B cell (primary cell): ENCODE data around the gene GPX3.

Experiments used
- EZH2 ChIP-seq: IDR thresholded peaks from 2 replicates; pipeline ENCODE4 v1.6.1; 2012; ENCODE audit warnings: borderline replicate concordance, low read depth, mild to moderate bottlenecking, moderate library complexity, low read length; ENCODE audit not compliant: insufficient read depth, poor library complexity, severe bottlenecking
- TF ChIP-seq, protein P1 (sequence below): fragments of 200-600 bp; IDR thresholded peaks from one replicate; pipeline ENCODE4 v1.8.0; 2022; ENCODE audit warnings: antibody characterized with exemption, mild to moderate bottlenecking

DNA sequence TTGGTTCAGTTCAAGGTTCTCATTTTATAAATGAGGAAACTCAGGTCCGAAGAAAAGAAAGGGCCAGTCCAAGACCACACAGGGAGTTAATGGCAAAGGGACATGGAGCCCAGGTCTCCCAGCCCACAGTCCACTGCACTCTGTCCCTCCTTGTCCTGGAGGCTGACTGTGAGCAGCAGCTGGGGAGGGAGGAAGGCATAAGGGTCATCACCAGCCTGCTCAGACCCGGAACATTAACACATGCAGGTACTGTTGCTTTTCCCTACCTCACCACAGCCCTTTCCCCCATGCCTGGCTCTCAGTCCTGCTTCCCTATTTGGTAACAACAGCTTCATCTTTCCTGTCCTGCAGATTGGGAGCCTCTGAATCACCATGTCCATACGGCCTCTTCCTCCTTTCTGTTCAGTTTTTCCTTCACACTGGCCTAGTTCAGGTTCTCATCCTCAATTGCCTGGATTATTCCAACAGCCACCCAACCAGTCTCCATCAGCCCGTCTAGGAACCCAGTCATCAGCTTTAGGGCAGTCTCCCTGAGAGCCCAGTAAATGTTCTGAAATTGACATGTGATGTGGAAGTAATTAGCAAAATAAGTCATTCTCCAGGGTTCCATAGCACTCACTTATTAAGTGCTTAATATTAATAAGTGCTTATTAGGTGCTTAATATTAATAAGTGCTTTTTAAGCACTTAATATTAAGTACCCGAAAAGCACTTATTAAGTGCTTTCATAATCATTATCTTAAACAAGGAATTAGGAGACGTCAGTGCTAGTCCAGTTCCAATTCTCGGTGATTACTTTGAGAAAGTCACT is 4.3 kb downstream of the GPX3 start:
- TF ChIP-seq, protein P1, sequence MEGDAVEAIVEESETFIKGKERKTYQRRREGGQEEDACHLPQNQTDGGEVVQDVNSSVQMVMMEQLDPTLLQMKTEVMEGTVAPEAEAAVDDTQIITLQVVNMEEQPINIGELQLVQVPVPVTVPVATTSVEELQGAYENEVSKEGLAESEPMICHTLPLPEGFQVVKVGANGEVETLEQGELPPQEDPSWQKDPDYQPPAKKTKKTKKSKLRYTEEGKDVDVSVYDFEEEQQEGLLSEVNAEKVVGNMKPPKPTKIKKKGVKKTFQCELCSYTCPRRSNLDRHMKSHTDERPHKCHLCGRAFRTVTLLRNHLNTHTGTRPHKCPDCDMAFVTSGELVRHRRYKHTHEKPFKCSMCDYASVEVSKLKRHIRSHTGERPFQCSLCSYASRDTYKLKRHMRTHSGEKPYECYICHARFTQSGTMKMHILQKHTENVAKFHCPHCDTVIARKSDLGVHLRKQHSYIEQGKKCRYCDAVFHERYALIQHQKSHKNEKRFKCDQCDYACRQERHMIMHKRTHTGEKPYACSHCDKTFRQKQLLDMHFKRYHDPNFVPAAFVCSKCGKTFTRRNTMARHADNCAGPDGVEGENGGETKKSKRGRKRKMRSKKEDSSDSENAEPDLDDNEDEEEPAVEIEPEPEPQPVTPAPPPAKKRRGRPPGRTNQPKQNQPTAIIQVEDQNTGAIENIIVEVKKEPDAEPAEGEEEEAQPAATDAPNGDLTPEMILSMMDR = no peak
- no peak for TF ChIP-seq EZH2
